Glutamatergic neuron (in vitro differentiated cells): ENCODE results near the gene PLEKHM3. TPM values are rescaled to one million over a fixed set of nuclear protein-coding genes. Genes with fewer than 3 reads are reported as not detected.

Source experiments
- DNase-seq: peaks from one replicate; pipeline ENCODE4 v3.0.0; 2022
- H3K27ac Mint-ChIP-seq: one replicate; pipeline ENCODE4 v1.8.0; 2020; ENCODE audit warnings: mild to moderate bottlenecking, mixed read lengths, inconsistent platforms; ENCODE audit not compliant: unreplicated experiment
- H3K27me3 Mint-ChIP-seq: one replicate; pipeline ENCODE4 v1.8.0; 2020; ENCODE audit warnings: mild to moderate bottlenecking, moderate library complexity, mixed read lengths, inconsistent platforms; ENCODE audit not compliant: unreplicated experiment
- H3K36me3 Mint-ChIP-seq: one replicate; pipeline ENCODE4 v1.8.0; 2020; ENCODE audit warnings: mild to moderate bottlenecking, mixed read lengths, inconsistent platforms; ENCODE audit not compliant: unreplicated experiment
- H3K4me1 Mint-ChIP-seq: one replicate; pipeline ENCODE4 v1.8.0; 2020; ENCODE audit warnings: mild to moderate bottlenecking, low read depth, mixed read lengths, inconsistent platforms; ENCODE audit not compliant: unreplicated experiment
- H3K4me3 Mint-ChIP-seq: one replicate; pipeline ENCODE4 v1.8.0; 2020; ENCODE audit warnings: mild to moderate bottlenecking, mixed read lengths, inconsistent platforms; ENCODE audit not compliant: unreplicated experiment
- H3K9me3 Mint-ChIP-seq: one replicate; pipeline ENCODE4 v1.8.0; 2020; ENCODE audit warnings: mild to moderate bottlenecking, moderate library complexity, mixed read lengths, inconsistent platforms; ENCODE audit not compliant: unreplicated experiment
- CTCF ChIP-seq: fragments of 200-600 bp; sonication (generic); IDR thresholded peaks from one replicate; pipeline ENCODE4 v1.5.0; 2021; ENCODE audit not compliant: partially characterized antibody, unreplicated experiment
- total RNA-seq: library from RNA; stranded (reverse); fragmentation: NEBNext Ultra II Directional; extraction: Animal tissue kit (Norgen Biotek cat#: 25700); gene quantifications from one replicate; pipeline ENCODE4 v1.2.1, GENCODE V29; 2021; ENCODE audit not compliant: unreplicated experiment

Gene PLEKHM3
- total RNA-seq, 1 donor from 2014 or later: 19.5 TPM

- Mint-ChIP-seq H3K9me3 (no peaks in the 10 kb centered on the region), H3K27ac (no peak overlapping the region), H3K4me3 (no peak overlapping the region), H3K4me1 (no peaks in the 10 kb centered on the region), H3K36me3 (no peaks in the 10 kb centered on the region), H3K27me3 (no peaks in the 10 kb centered on the region)
- TF ChIP-seq CTCF: no peak
- no peak for DNase-seq
Observed at GRCh38 chr2:207905546-207905945, 119.8 kb downstream of the PLEKHM3 start.

GRCh38 chr2:207903236-207903635 is 122.1 kb downstream of the PLEKHM3 start:
- Mint-ChIP-seq H3K4me1 (peaks cover under 1% of the 10 kb centered on the region), H3K4me3 (no peak overlapping the region), H3K9me3 (no peaks in the 10 kb centered on the region), H3K27me3 (peaks cover 1% of the 10 kb centered on the region), H3K27ac (no peak overlapping the region), H3K36me3 (peaks cover 4% of the 10 kb centered on the region)
- TF ChIP-seq CTCF: no peak
- DNase-seq: no peak

GRCh38 chr2:207902821-207903220 is 122.5 kb downstream of the PLEKHM3 start:
- H3K4me1 Mint-ChIP-seq: peaks cover 5% of the 10 kb centered on the region
- peaks cover 4% of the 10 kb centered on the region for H3K36me3 Mint-ChIP-seq
- H3K4me3 Mint-ChIP-seq: no peak overlapping the region
- H3K27me3 Mint-ChIP-seq: peaks cover 2% of the 10 kb centered on the region
- H3K27ac Mint-ChIP-seq: no peak overlapping the region
- no peaks in the 10 kb centered on the region for H3K9me3 Mint-ChIP-seq
- TF ChIP-seq CTCF: no peak
- DNase-seq: no peak

GRCh38 chr2:207901829-207902228 is 123.5 kb downstream of the PLEKHM3 start:
- Mint-ChIP-seq H3K27me3 (peaks cover 2% of the 10 kb centered on the region), H3K4me3 (no peak overlapping the region), H3K9me3 (no peaks in the 10 kb centered on the region), H3K36me3 (peaks cover 4% of the 10 kb centered on the region), H3K4me1 (peaks cover 6% of the 10 kb centered on the region), H3K27ac (no peak overlapping the region)
- TF ChIP-seq CTCF: no peak
- DNase-seq: no peak

GRCh38 chr2:207901401-207901800 is 123.9 kb downstream of the PLEKHM3 start:
- Mint-ChIP-seq H3K36me3 (peaks cover 4% of the 10 kb centered on the region), H3K4me1 (peaks cover 6% of the 10 kb centered on the region), H3K27me3 (peaks cover 2% of the 10 kb centered on the region), H3K27ac (no peak overlapping the region), H3K4me3 (no peak overlapping the region), H3K9me3 (no peaks in the 10 kb centered on the region)
- DNase-seq: no peak
- no peak for TF ChIP-seq CTCF
